GM10248 (cell line): ENCODE data around the gene PRR15L.

Experiments used
- CTCF ChIA-PET: fragments of 300-600 bp; sonication (Branson Sonifier 250); formaldehyde crosslinking; extraction: SDS; loops from one replicate; lab custom pipeline; 2021; ENCODE audit warnings: antibody characterized with exemption; lab: Yijun Ruan, JAX
- POLR2A ChIA-PET: fragments of 350-650 bp; sonication (Branson Sonifier 250); formaldehyde crosslinking; extraction: SDS; loops from one replicate; lab custom pipeline; 2020; ENCODE audit warnings: antibody characterized with exemption; lab: Yijun Ruan, JAX
- DNase-seq: peaks from one replicate; pipeline ENCODE4 v3.0.0; 2012; ENCODE audit errors: extremely low spot score
- TF ChIP-seq, protein P1 (sequence below): IDR thresholded peaks from 2 replicates; pipeline ENCODE4 v1.5.1; 2012; ENCODE audit warnings: mild to moderate bottlenecking, low read depth; ENCODE audit errors: extremely low read depth, missing control alignments, control extremely low read depth

PRR15L gene

DNA sequence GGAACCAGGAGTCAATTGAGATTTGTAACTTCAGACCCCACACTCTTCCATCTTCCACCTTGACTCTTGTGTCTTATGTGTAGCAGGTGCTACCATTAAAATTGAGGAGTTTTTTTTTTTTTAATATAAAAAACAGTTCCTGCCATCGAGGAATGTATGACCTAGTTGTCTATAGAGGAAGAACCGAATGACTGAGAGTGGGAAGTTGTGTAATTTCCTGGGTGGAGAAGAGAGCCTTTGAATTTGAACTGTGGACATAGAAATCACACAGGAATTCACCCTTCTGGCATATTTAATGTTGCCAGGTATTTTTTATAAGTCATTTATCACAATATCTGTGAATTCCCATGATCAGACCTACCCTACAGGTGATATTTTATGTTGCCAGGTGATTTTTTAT, 39.7 kb downstream of the PRR15L start:
- no peak for DNase-seq
- ChIA-PET POLR2A (no interaction called here), CTCF (no interaction called here)
- TF ChIP-seq, protein P1, sequence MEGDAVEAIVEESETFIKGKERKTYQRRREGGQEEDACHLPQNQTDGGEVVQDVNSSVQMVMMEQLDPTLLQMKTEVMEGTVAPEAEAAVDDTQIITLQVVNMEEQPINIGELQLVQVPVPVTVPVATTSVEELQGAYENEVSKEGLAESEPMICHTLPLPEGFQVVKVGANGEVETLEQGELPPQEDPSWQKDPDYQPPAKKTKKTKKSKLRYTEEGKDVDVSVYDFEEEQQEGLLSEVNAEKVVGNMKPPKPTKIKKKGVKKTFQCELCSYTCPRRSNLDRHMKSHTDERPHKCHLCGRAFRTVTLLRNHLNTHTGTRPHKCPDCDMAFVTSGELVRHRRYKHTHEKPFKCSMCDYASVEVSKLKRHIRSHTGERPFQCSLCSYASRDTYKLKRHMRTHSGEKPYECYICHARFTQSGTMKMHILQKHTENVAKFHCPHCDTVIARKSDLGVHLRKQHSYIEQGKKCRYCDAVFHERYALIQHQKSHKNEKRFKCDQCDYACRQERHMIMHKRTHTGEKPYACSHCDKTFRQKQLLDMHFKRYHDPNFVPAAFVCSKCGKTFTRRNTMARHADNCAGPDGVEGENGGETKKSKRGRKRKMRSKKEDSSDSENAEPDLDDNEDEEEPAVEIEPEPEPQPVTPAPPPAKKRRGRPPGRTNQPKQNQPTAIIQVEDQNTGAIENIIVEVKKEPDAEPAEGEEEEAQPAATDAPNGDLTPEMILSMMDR: no peak

DNA sequence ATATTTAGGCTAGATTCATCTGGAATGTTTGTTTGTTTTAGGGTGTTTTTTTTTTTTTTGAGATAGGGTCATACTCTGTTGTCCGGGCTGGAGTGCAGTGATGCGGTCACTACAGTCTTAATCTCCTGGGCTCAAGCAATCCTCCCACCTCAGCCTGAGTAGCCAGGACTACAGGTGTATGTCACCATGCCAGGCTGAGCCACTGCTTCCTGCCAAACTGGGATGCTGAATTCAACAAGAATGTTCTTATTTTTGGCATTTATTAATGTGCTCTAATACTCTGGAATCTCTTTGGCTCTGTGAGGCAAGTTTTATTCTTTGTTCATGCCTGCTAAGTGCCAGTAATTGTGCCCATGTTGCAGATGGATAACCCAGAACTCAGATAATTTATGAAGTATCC, 40.1 kb downstream of the PRR15L start:
- TF ChIP-seq, protein P1: no peak
- CTCF ChIA-PET: interaction anchor here (1.0 to 1.9 kb wide), 2 partner anchors 13 to 29 kb away, joined by 3 to 6 read pairs; no protein-coding TSS in a partner anchor
- POLR2A ChIA-PET: interaction anchor here (0.6 kb wide), 1 partner anchor 176 kb away, joined by 3 read pairs; no protein-coding TSS in a partner anchor
- DNase-seq: no peak

DNA sequence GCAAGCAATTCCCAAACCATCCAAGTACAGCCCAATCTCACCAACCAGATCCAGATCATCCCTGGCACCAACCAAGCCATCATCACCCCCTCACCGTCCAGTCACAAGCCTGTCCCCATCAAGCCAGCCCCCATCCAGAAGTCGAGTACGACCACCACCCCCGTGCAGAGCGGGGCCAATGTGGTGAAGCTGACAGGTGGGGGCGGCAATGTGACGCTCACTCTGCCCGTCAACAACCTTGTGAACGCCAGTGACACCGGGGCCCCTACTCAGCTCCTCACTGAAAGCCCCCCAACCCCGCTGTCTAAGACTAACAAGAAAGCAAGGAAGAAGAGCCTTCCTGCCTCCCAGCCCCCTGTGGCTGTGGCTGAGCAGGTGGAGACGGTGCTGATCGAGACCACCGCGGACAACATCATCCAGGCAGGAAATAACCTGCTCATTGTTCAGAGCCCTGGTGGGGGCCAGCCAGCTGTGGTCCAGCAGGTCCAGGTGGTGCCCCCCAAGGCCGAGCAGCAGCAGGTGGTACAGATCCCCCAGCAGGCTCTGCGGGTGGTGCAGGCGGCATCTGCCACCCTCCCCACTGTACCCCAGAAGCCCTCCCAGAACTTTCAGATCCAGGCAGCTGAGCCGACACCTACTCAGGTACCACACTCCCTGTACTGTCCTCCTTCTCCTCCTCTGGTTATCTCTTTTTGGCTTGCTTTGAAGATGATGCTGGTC, 41.0 kb downstream of the PRR15L start:
- TF ChIP-seq, protein P1: no peak
- DNase-seq: no peak
- POLR2A ChIA-PET: interaction anchor here (0.6 kb wide), 1 partner anchor 177 kb away, joined by 3 read pairs; no protein-coding TSS in a partner anchor
- CTCF ChIA-PET: interaction anchor here (1.0 to 1.9 kb wide), 2 partner anchors 13 to 30 kb away, joined by 3 to 6 read pairs; no protein-coding TSS in a partner anchor

DNA sequence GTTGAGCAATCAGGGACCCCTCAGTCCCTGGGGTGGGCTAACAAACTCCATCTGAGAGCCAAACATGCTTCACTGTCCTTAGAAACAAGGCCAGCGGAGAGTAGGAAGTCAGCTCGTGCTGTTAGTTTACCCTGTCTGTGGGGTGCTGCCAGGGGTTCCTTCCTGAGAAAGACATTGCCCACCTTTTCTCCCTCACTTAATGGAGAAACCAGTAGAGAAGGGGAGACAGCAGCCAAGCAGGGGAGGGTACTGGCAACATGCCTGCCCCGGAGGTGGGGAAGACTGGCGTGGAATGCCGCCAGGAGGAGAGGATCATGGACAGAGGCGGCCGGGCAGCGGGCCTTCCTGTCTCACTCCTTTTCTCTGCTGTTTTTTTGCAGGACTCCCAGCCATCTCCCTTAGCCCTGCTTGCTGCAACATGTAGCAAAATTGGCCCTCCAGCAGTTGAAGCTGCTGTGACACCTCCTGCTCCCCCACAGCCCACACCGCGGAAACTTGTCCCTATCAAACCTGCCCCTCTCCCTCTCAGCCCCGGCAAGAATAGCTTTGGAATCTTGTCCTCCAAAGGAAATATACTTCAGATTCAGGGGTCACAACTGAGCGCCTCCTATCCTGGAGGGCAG, 41.8 kb downstream of the PRR15L start:
- CTCF ChIA-PET: interaction anchor here (1.9 kb wide), 1 partner anchor 31 kb away, joined by 6 read pairs; no protein-coding TSS in a partner anchor
- POLR2A ChIA-PET: no interaction called here
- DNase-seq: no peak
- TF ChIP-seq, protein P1: no peak

DNA sequence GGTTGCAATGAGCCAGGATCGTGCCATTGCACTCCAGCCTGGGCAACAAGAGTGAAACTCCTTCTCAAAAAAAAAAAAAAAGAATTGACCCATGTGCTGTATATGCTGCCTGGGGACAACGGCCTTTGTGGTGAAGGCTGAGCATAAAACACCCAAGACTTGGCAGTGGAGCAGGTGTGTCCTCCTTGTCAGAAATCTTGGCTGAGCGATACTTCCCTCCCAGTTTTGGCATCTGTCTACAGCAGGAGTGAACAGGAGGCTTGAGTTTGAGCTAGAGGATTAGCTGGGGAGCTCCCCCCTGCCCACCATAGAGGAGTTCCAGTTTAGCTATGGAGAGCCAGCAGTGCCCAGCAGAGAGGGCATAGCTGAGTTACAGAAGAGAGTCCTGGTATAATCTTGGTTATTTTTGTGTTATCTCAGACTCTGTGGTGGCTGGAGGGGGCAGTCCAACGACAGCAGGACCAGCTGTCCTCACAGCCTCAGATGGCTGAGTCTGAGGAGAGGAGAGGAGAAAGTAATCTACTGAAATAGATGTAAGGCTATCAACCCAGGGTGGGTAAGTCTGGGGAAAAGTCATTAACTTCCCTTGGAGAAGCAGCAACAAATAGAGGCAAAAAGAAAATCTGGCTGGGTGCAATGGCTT, 43.3 kb downstream of the PRR15L start:
- TF ChIP-seq, protein P1: no peak
- POLR2A ChIA-PET: no interaction called here

DNA sequence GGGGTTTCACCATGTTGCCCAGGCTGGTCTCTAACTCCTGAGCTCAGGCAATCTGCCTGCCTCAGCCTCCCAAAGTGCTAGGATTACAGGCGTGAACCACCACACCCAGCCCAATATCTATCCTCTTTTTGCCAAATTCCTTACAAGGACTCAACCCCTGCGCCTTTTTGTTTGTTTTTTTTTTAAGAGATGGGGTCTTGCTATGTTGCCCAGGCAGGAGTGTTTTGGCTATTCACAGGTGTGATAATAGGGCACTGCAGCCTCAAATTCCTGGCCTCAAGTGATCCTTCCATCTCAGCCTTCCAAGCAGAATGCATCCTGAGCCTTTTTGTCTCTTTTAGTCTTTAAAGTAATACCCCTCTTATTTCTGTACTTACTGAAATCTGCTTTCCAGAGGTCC, 44.6 kb downstream of the PRR15L start:
- POLR2A ChIA-PET: no interaction called here

More for the DNA sequence above, 43.3 kb downstream of the PRR15L start:
- DNase-seq: no peak
- CTCF ChIA-PET: interaction anchor here (1.1 to 1.9 kb wide), 4 partner anchors 10 to 36 kb away, joined by 3 to 6 read pairs (median 4); no protein-coding TSS in a partner anchor

More for the DNA sequence above, 44.6 kb downstream of the PRR15L start:
- DNase-seq: no peak
- TF ChIP-seq, protein P1: no peak
- CTCF ChIA-PET: interaction anchor here (1.3 kb wide), 1 partner anchor 66 kb away, joined by 3 read pairs; no protein-coding TSS in a partner anchor
